ENCODE data around the gene SAA2. TPM values are rescaled to one million over a fixed set of nuclear protein-coding genes. Genes with fewer than 3 reads are reported as not detected.

Gene SAA2
- total RNA-seq, 1 donor from 2014 or later = not detected

DNA sequence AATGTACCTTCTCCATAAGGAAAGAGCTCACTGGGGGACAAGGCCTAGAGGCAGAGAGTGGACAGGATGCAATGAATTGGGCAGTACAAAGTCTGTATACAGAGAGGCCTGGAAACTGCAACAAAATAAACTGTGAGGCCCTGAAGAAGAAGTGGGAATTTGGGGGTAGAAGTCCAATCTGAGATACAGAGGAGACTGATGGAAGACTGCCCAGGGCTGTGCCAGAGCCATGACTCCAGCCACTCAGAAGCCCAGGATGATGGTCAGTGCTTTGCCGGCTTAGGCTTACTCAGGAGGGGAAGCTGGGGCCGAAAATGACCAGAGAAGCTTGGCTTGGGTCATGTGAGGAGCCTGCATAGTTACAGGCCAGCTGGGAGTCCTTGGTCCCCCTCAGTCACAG lies 17.6 kb downstream of the SAA2 start:
- H3K4me1 Mint-ChIP-seq (ENCODE audit: unreplicated experiment) = no peaks in the 10 kb centered on the region
- H3K27ac Mint-ChIP-seq = no peak overlapping the region
- no peaks in the 10 kb centered on the region for H3K9me3 Mint-ChIP-seq
- TF ChIP-seq, protein P1, sequence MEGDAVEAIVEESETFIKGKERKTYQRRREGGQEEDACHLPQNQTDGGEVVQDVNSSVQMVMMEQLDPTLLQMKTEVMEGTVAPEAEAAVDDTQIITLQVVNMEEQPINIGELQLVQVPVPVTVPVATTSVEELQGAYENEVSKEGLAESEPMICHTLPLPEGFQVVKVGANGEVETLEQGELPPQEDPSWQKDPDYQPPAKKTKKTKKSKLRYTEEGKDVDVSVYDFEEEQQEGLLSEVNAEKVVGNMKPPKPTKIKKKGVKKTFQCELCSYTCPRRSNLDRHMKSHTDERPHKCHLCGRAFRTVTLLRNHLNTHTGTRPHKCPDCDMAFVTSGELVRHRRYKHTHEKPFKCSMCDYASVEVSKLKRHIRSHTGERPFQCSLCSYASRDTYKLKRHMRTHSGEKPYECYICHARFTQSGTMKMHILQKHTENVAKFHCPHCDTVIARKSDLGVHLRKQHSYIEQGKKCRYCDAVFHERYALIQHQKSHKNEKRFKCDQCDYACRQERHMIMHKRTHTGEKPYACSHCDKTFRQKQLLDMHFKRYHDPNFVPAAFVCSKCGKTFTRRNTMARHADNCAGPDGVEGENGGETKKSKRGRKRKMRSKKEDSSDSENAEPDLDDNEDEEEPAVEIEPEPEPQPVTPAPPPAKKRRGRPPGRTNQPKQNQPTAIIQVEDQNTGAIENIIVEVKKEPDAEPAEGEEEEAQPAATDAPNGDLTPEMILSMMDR (conservative IDR thresholded peaks at IDR 0.05) = no peak
- no peaks in the 10 kb centered on the region for H3K36me3 Mint-ChIP-seq
- H3K27me3 Mint-ChIP-seq = peaks cover 14% of the 10 kb centered on the region
- DNase-seq (ENCODE audit: extremely low spot score, unreplicated experiment) = no peak
- no peak overlapping the region for H3K4me3 Mint-ChIP-seq

DNA sequence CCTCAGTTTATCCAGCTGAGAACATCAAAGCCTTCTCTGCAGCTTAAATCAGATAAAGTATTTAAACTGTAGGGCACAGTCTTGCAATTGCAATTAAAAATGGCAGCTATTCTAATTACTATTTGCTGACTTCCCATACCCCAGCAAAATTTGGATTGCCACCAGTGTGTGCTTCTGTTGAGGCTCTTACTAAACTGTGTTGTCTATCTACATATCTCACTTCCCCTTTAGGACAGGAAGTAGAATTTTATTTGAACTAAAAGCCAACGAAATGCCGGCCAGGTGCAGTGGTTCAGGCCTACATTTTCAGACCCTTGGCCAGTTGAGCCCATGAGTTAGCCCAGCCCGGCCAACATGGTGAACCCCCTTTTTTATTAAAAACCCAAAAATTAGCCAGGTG lies 19.0 kb downstream of the SAA2 start:
- TF ChIP-seq, protein P1 (conservative IDR thresholded peaks at IDR 0.05) = no peak
- Mint-ChIP-seq H3K27me3 (peaks cover 6% of the 10 kb centered on the region), H3K4me3 (no peak overlapping the region), H3K4me1 (ENCODE audit: unreplicated experiment) (no peaks in the 10 kb centered on the region), H3K36me3 (no peaks in the 10 kb centered on the region), H3K9me3 (no peaks in the 10 kb centered on the region), H3K27ac (no peak overlapping the region)
- DNase-seq (ENCODE audit: extremely low spot score, unreplicated experiment) = no peak

DNA sequence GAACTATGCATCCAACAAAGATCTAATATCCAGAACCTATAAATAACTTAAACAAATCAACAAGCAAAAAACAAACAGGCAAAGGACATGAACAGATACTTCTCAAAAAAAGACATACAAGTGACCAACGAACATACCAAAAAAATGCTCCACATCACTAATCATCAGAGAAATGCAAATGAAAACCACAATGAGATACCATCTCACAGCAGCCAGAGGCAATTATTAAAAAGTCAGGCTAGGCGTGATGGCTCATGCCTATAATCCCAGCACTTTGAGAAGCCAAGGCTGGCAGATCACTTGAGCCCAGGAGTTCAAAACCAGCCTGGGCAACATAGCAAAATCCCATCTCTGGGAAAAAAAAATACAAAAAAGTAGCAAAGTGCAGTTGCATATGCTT lies 22.6 kb downstream of the SAA2 start:
- no peaks in the 10 kb centered on the region for H3K9me3 Mint-ChIP-seq
- H3K27me3 Mint-ChIP-seq = peaks cover 4% of the 10 kb centered on the region
- no peak overlapping the region for H3K27ac Mint-ChIP-seq
- DNase-seq (ENCODE audit: extremely low spot score, unreplicated experiment) = no peak
- no peak overlapping the region for H3K4me3 Mint-ChIP-seq
- no peaks in the 10 kb centered on the region for H3K4me1 Mint-ChIP-seq (ENCODE audit: unreplicated experiment)
- no peaks in the 10 kb centered on the region for H3K36me3 Mint-ChIP-seq
- TF ChIP-seq, protein P1 (conservative IDR thresholded peaks at IDR 0.05) = no peak

DNA sequence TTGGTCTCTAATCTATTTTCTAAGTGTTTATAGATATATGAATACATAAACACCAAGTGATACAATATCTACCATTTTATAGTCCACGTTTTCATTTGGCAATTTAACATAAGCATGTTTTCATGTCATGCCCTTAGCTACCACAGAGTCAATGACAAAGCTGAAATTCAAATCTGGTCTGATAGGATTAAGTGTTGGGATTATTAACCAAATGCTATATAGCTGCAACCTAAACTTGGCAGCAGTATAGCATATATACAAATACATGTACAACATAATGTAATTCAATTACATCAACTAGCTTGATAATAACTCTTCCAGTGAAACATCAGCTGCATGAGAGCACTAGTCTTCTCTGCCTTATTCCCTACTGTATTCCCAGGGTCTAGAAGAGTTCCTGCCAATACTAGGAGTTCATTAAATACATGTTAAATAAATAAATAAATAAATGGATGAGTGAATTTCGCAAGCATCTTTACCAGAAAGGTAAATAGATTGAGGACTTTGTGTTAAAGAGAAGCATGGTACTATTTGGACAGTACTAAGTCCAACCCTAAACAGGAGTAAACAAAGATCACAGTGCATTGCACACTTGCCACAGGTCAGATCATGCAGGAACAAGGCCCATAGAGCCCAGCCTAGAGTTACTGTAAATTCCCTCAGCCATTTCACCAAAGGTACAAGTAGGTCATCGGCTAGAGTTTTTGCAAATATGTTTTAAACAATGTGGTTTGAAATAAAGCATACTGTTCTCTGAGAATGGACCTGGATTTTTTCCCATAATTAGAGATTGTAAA lies 24.7 kb downstream of the SAA2 start:
- no peaks in the 10 kb centered on the region for H3K4me1 Mint-ChIP-seq (ENCODE audit: unreplicated experiment)
- no peak overlapping the region for H3K4me3 Mint-ChIP-seq
- DNase-seq (ENCODE audit: extremely low spot score, unreplicated experiment) = no peak
- no peaks in the 10 kb centered on the region for H3K9me3 Mint-ChIP-seq
- TF ChIP-seq, protein P1 (conservative IDR thresholded peaks at IDR 0.05) = no peak
- no peak overlapping the region for H3K27ac Mint-ChIP-seq
- H3K27me3 Mint-ChIP-seq = peaks cover 13% of the 10 kb centered on the region
- no peaks in the 10 kb centered on the region for H3K36me3 Mint-ChIP-seq

DNA sequence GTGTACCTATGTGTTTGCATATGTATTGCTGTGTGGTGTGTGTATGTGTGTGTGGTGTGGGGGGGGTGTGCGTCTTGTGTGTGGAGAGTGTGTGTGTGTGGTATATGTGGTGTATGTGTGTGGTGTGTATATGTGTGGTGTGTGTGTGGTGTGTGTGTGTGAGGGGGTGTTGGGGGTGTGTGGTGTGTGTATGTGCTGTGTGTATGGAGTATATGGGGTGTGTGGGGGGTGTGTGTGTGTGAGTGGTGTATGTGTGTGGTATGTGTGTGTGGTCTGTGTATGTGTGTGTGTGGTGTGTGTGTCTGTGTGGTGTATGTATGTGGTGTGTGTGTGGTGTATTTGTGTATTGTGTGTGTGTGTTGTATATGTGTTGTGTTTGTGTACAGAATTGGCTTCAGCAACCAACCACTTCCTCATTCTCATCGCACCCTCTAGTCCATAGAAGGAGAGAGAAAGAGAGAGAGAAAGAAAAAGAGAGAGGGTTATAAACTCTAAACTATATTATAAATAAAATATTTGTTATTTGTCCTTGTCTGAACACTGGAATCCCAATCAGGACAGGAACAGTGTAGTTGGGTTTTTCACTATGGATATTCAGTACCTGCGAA lies 25.6 kb downstream of the SAA2 start:
- Mint-ChIP-seq H3K4me1 (ENCODE audit: unreplicated experiment) (no peaks in the 10 kb centered on the region), H3K9me3 (no peaks in the 10 kb centered on the region), H3K27me3 (peaks cover 17% of the 10 kb centered on the region), H3K36me3 (no peaks in the 10 kb centered on the region), H3K27ac (no peak overlapping the region), H3K4me3 (no peak overlapping the region)
- TF ChIP-seq, protein P1 (conservative IDR thresholded peaks at IDR 0.05) = no peak
- DNase-seq (ENCODE audit: extremely low spot score, unreplicated experiment) = no peak
